HepG2 (cell line): ENCODE results near the gene IQCC. TPM values are rescaled to one million over a fixed set of nuclear protein-coding genes. Genes with fewer than 3 reads are reported as not detected.
A peak's percentile ranks its signal among the peaks of the same experiment; 100 is the strongest.

Experiments
- ATAD3A ChIP-seq: sonication (generic); formaldehyde crosslinking; IDR thresholded peaks from 2 replicates; pipeline ENCODE4 v1.4.0; 2020; ENCODE audit warnings: missing genetic modification reagents
- EEA1 ChIP-seq: sonication (generic); formaldehyde crosslinking; IDR thresholded peaks from 2 replicates; pipeline ENCODE4 v1.5.1; 2020; ENCODE audit warnings: mild to moderate bottlenecking, missing genetic modification reagents, borderline replicate concordance
- FOSL1 ChIP-seq: sonication (generic); formaldehyde crosslinking; IDR thresholded peaks from 2 replicates; pipeline ENCODE4 v1.9.0; 2021; ENCODE audit warnings: missing genetic modification reagents, borderline replicate concordance
- HOXA5 ChIP-seq: sonication (generic); formaldehyde crosslinking; IDR thresholded peaks from 2 replicates; pipeline ENCODE4 v1.4.0; 2020; ENCODE audit warnings: missing genetic modification reagents
- IRF2 ChIP-seq: IDR thresholded peaks from 2 replicates; pipeline ENCODE4 v1.6.1; 2018; ENCODE audit warnings: missing genetic modification reagents, missing compliant biosample characterization
- NCOA5 ChIP-seq: sonication (generic); formaldehyde crosslinking; IDR thresholded peaks from 2 replicates; pipeline ENCODE4 v1.4.0; 2020; ENCODE audit warnings: missing genetic modification reagents
- NFATC3 ChIP-seq: sonication (generic); formaldehyde crosslinking; IDR thresholded peaks from 2 replicates; pipeline ENCODE4 v1.5.1; 2020; ENCODE audit warnings: mild to moderate bottlenecking, missing genetic modification reagents
- PHB2 ChIP-seq: fragments of 450-650 bp; IDR thresholded peaks from 2 replicates; pipeline ENCODE4 v1.6.1; 2018; ENCODE audit not compliant: partially characterized antibody
- RARG ChIP-seq: sonication (generic); formaldehyde crosslinking; IDR thresholded peaks from 2 replicates; pipeline ENCODE4 v1.4.0; 2020; ENCODE audit warnings: low read depth, mild to moderate bottlenecking, missing genetic modification reagents
- SP5 ChIP-seq: IDR thresholded peaks from 2 replicates; pipeline ENCODE4 v1.6.1; 2016; ENCODE audit warnings: low read depth, borderline replicate concordance
- SRSF1 ChIP-seq: fragments of 200-400 bp; formaldehyde crosslinking; optimal IDR thresholded peaks from 2 replicates; pipeline ENCODE3; 2017; ENCODE audit warnings: mild to moderate bottlenecking, low read depth, low read length, moderate library complexity
- SUZ12 ChIP-seq: fragments of 150-350 bp; IDR thresholded peaks from 2 replicates; pipeline ENCODE4 v1.6.1; 2014; ENCODE audit warnings: low read depth, low read length
- TAF1 ChIP-seq: sonication (generic); formaldehyde crosslinking; IDR thresholded peaks from 2 replicates; pipeline ENCODE4 v1.4.0; 2020; ENCODE audit warnings: missing genetic modification reagents
- TBP ChIP-seq: sonication (generic); formaldehyde crosslinking; IDR thresholded peaks from 2 replicates; pipeline ENCODE4 v1.5.0; 2020; ENCODE audit warnings: missing genetic modification reagents
- ZFP36L2 ChIP-seq: sonication (generic); formaldehyde crosslinking; IDR thresholded peaks from 2 replicates; pipeline ENCODE4 v1.4.0; 2020; ENCODE audit warnings: missing genetic modification reagents
- ZNF124 ChIP-seq: sonication (generic); formaldehyde crosslinking; IDR thresholded peaks from 2 replicates; pipeline ENCODE4 v1.4.0; 2020; ENCODE audit warnings: missing genetic modification reagents
- ZNF343 ChIP-seq: sonication (generic); formaldehyde crosslinking; IDR thresholded peaks from 2 replicates; pipeline ENCODE4 v1.4.0; 2020; ENCODE audit warnings: mild to moderate bottlenecking, missing genetic modification reagents
- ZNF468 ChIP-seq: sonication (generic); formaldehyde crosslinking; IDR thresholded peaks from 2 replicates; pipeline ENCODE4 v1.8.0; 2022; ENCODE audit warnings: mild to moderate bottlenecking, moderate library complexity, missing genetic modification reagents
- polyA plus RNA-seq, 8 experiments: library from polyadenylated mRNA; depleted of rRNA in 3 of 8; stranded (reverse) in 7 of 8; unstranded in 1 of 8; fragments of >200 nt; fragmentation: Illumina TruSeq in 4 of 8; extraction: Trizol in 4 of 8; gene quantifications; 2 replicates each; pipeline versions ENCODE4 v1.2.1 to v1.2.3, GENCODE V29; 2011 to 2016; ENCODE audit warnings: low read depth in 4 of 8, missing spikeins in 1 of 8, mixed read lengths in 1 of 8; ENCODE audit not compliant: insufficient read depth in 1 of 8
- total RNA-seq, 5 experiments: library from RNA; depleted of rRNA; stranded (reverse); fragments of >200 nt; fragmentation: Illumina TruSeq; extraction: Trizol; gene quantifications; 2 replicates each; pipeline ENCODE4 v1.2.3, GENCODE V29; 2016; ENCODE audit warnings: low read depth in 1 of 5
- TF ChIP-seq, protein P1 (sequence below): sonication (generic); formaldehyde crosslinking; IDR thresholded peaks from 2 replicates; pipeline ENCODE4 v1.5.1; 2020; ENCODE audit warnings: mild to moderate bottlenecking, missing genetic modification reagents, borderline replicate concordance
- TF ChIP-seq, protein P2 (sequence below), 2 experiments: IDR thresholded peaks; 2 replicates each; pipeline ENCODE4 v1.6.1; 2011 to 2012; ENCODE audit warnings: low read length in 2 of 2, borderline replicate concordance in 1 of 2, low read depth in 1 of 2, mild to moderate bottlenecking in 1 of 2, moderate library complexity in 1 of 2
- TF ChIP-seq, protein P3 (sequence below): sonication (generic); formaldehyde crosslinking; IDR thresholded peaks from 2 replicates; pipeline ENCODE4 v1.5.0; 2020; ENCODE audit warnings: missing genetic modification reagents
- TF ChIP-seq, protein P4 (sequence below): sonication (generic); formaldehyde crosslinking; IDR thresholded peaks from 2 replicates; pipeline ENCODE4 v1.5.0; 2020; ENCODE audit warnings: mild to moderate bottlenecking, missing genetic modification reagents

IQCC gene
- total and polyA plus RNA-seq, 2 of the 13 experiments (the other 11 are each of a cell fraction or from before 2014, with no cell fraction given), result 1.7 to 3.0 TPM

DNA sequence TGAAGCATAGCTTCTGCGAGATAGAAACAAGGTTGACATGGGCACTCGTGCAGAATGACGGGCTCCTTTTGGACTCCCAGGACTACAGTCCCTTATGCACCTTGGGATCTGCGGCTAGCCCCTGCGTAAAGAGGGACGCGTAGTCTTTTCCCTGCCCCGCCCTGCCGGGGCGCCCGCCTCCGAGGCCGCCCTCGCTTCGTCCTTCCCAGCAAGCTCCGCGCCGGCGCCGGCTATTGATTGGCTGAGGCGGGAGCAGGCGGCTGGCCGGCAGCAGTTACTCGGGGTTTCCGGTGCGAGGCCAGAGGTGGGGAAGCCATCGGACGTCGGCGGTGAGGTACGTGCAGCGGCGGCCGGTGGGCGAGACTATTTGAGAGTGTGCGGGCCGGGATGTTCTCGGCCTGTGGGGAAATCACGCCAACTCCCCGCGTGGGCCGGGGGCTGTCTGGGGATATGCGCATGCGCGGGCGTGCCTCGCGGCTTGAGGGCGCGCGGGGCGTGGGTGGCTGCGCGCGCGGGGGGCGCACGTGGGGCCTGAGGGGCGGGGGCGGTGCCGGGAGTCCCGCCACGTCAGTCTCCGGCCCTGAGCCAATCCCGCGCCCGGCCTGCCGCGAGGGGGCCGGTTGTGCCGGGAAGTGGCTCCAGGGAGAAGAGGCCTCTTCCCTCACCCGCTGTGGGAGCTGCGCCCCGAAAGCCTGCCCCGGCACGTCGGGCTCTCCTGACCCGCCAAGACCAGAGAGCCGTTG is 25.9 kb upstream of the IQCC start, which contains the start of gene TXLNA (continued):
- TF ChIP-seq, protein P1, sequence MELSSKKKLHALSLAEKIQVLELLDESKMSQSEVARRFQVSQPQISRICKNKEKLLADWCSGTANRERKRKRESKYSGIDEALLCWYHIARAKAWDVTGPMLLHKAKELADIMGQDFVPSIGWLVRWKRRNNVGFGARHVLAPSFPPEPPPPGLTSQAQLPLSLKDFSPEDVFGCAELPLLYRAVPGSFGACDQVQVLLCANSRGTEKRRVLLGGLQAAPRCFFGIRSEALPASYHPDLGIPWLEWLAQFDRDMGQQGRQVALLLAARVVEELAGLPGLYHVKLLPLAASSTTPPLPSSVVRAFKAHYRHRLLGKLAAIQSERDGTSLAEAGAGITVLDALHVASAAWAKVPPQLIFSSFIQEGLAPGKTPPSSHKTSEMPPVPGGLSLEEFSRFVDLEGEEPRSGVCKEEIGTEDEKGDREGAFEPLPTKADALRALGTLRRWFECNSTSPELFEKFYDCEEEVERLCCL, result no peak
- TF ChIP-seq ZNF468 (CRISPR knock-in tag) (peak; percentile 71; the same call in 1 of the 2 replicates), TBP (CRISPR knock-in tag) (no peak), ATAD3A (CRISPR knock-in tag) (no peak), NCOA5 (CRISPR knock-in tag) (no peak), IRF2 (peak; percentile 84; the same call in 1 of the 2 replicates), ZNF343 (CRISPR knock-in tag) (peak; percentile 67; the same call in 1 of the 2 replicates), RARG (CRISPR knock-in tag) (0 out of 2 replicates have a peak, but pooled peaks have one; percentile 51), ZNF124 (CRISPR knock-in tag) (peak; percentile 86; the same call in 1 of the 2 replicates), ZFP36L2 (CRISPR knock-in tag) (no peak), SUZ12 (peak; percentile 29), TAF1 (CRISPR knock-in tag) (peak; percentile 81; the same call in 1 of the 2 replicates), NFATC3 (CRISPR knock-in tag) (no peak), PHB2 (no peak), FOSL1 (no peak), EEA1 (peak; percentile 84; the same call in 1 of the 2 replicates), SRSF1 (no peak), SP5 (CRISPR knock-in tag) (peak; percentile 49; the same call in 1 of the 2 replicates), HOXA5 (CRISPR knock-in tag) (peak; percentile 83)
- TF ChIP-seq, protein P2, sequence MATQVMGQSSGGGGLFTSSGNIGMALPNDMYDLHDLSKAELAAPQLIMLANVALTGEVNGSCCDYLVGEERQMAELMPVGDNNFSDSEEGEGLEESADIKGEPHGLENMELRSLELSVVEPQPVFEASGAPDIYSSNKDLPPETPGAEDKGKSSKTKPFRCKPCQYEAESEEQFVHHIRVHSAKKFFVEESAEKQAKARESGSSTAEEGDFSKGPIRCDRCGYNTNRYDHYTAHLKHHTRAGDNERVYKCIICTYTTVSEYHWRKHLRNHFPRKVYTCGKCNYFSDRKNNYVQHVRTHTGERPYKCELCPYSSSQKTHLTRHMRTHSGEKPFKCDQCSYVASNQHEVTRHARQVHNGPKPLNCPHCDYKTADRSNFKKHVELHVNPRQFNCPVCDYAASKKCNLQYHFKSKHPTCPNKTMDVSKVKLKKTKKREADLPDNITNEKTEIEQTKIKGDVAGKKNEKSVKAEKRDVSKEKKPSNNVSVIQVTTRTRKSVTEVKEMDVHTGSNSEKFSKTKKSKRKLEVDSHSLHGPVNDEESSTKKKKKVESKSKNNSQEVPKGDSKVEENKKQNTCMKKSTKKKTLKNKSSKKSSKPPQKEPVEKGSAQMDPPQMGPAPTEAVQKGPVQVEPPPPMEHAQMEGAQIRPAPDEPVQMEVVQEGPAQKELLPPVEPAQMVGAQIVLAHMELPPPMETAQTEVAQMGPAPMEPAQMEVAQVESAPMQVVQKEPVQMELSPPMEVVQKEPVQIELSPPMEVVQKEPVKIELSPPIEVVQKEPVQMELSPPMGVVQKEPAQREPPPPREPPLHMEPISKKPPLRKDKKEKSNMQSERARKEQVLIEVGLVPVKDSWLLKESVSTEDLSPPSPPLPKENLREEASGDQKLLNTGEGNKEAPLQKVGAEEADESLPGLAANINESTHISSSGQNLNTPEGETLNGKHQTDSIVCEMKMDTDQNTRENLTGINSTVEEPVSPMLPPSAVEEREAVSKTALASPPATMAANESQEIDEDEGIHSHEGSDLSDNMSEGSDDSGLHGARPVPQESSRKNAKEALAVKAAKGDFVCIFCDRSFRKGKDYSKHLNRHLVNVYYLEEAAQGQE (IDR thresholded peaks at IDR 0.05; ENCODE audit: borderline replicate concordance in 1 of 2, low read depth in 1 of 2, low read length in 2 of 2), result 0 out of 4 replicates have a peak, but pooled peaks of 1 of the 2 experiments have one; percentile 11
- TF ChIP-seq, protein P3, sequence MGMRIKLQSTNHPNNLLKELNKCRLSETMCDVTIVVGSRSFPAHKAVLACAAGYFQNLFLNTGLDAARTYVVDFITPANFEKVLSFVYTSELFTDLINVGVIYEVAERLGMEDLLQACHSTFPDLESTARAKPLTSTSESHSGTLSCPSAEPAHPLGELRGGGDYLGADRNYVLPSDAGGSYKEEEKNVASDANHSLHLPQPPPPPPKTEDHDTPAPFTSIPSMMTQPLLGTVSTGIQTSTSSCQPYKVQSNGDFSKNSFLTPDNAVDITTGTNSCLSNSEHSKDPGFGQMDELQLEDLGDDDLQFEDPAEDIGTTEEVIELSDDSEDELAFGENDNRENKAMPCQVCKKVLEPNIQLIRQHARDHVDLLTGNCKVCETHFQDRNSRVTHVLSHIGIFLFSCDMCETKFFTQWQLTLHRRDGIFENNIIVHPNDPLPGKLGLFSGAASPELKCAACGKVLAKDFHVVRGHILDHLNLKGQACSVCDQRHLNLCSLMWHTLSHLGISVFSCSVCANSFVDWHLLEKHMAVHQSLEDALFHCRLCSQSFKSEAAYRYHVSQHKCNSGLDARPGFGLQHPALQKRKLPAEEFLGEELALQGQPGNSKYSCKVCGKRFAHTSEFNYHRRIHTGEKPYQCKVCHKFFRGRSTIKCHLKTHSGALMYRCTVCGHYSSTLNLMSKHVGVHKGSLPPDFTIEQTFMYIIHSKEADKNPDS (CRISPR knock-in tag), result peak; percentile 80; the same call in 1 of the 2 replicates
- TF ChIP-seq, protein P4, sequence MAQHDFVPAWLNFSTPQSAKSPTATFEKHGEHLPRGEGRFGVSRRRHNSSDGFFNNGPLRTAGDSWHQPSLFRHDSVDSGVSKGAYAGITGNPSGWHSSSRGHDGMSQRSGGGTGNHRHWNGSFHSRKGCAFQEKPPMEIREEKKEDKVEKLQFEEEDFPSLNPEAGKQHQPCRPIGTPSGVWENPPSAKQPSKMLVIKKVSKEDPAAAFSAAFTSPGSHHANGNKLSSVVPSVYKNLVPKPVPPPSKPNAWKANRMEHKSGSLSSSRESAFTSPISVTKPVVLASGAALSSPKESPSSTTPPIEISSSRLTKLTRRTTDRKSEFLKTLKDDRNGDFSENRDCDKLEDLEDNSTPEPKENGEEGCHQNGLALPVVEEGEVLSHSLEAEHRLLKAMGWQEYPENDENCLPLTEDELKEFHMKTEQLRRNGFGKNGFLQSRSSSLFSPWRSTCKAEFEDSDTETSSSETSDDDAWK, result no peak
